WTC11 (cell line): ENCODE data around the gene ZNF81. TPM values are rescaled to one million over a fixed set of nuclear protein-coding genes. Genes with fewer than 3 reads are reported as not detected.
"Not testable (repeated sequence)": the region's sequence is repeated elsewhere in the genome, so short reads cannot be mapped to it uniquely, and the experiment has no call there.

Experiments
- ATAC-seq: fragments of 200-7000 bp; cut with Tn5 transposase; 2 replicates; pipeline ENCODE4 v1.10.0; 2021; ENCODE audit warnings: mild to moderate bottlenecking, moderate library complexity
- CTCF ChIA-PET: fragments of 300-600 bp; sonication (Branson Sonifier 250); formaldehyde crosslinking; loops from one replicate; lab custom pipeline; 2021; ENCODE audit warnings: antibody characterized with exemption; lab: Charles Lee
- POLR2A ChIA-PET: fragments of 350-600 bp; sonication (Branson Sonifier 250); formaldehyde crosslinking; loops from one replicate; lab custom pipeline; 2021; ENCODE audit warnings: antibody characterized with exemption; lab: Charles Lee
- DNase-seq: peaks from one replicate; pipeline ENCODE4 v3.0.0; 2021; ENCODE audit warnings: low spot score
- H3K27ac Mint-ChIP-seq: 2 replicates; pipeline ENCODE4 v1.8.0; 2021; ENCODE audit warnings: mixed read lengths
- H3K27me3 Mint-ChIP-seq: 2 replicates; pipeline ENCODE4 v1.8.0; 2021; ENCODE audit warnings: low read depth, mild to moderate bottlenecking, moderate library complexity, mixed read lengths
- H3K36me3 Mint-ChIP-seq: 2 replicates; pipeline ENCODE4 v1.8.0; 2021; ENCODE audit warnings: mixed read lengths
- H3K4me1 Mint-ChIP-seq: 2 replicates; pipeline ENCODE4 v1.8.0; 2022; ENCODE audit warnings: mixed read lengths
- H3K4me3 Mint-ChIP-seq: 2 replicates; pipeline ENCODE4 v1.8.0; 2021; ENCODE audit warnings: mild to moderate bottlenecking, moderate library complexity, mixed read lengths
- H3K9me3 Mint-ChIP-seq: 2 replicates; pipeline ENCODE4 v1.8.0; 2021; ENCODE audit warnings: mixed read lengths
- total RNA-seq: library from RNA; stranded (reverse); gene quantifications from 3 replicates; pipeline ENCODE4 v1.2.3, GENCODE V29; 2021

ZNF81 gene
- total RNA-seq, 1 experiment from 2014 or later: 12.0 TPM

DNA sequence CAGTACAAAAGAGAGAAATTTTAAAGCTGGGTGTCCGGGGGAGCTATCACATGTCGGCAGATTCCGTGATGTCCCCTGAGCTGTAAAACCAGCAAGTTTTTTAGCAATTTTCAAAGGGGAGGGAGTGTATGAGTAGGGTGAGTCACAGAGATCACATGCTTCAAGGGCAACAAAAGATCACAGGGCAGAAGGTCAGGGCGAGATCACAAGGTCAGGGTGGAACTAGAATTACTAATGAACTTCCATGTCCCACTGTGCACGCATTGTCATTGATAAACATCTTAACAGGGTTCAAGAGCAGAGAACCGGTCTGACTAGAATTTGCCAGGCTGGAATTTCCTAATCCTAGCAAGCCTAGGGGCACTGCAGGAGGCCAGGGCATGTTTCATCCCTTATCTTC is 125.1 kb downstream of the ZNF81 start:
- Mint-ChIP-seq H3K36me3 (peaks cover 28% of the 10 kb centered on the region), H3K9me3 (peaks cover 35% of the 10 kb centered on the region)
- H3K27me3 Mint-ChIP-seq, ATAC-seq, DNase-seq, H3K4me3 Mint-ChIP-seq, H3K4me1 Mint-ChIP-seq, POLR2A ChIA-PET, H3K27ac Mint-ChIP-seq: not testable (repeated sequence)
- CTCF ChIA-PET: interaction anchor here (0.6 kb wide), 1 partner anchor 112 kb away, joined by 4 read pairs; no protein-coding TSS in a partner anchor

DNA sequence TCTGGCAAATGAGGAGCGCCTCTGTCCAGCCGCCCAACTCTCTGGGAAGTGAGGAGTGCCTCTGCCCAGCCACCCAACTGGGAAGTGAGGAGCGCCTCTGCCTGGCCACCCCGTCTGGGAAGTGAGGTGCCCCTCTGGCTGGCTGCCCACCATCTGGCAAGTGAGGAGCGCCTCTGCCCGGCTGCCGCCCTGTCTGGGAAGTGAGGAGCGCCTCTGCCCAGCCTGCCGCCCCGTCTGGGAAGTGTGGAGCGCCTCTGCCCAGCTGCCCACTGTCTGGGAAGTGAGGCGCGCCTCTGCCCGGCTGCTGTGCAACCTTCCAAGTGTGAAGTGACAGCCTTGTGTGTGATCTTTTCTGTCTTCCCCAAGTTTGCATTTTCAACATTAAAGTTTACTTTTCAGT is 128.8 kb downstream of the ZNF81 start:
- ATAC-seq, POLR2A ChIA-PET, H3K27me3 Mint-ChIP-seq, H3K4me3 Mint-ChIP-seq, H3K27ac Mint-ChIP-seq, CTCF ChIA-PET, H3K4me1 Mint-ChIP-seq, DNase-seq: not testable (repeated sequence)
- H3K36me3 Mint-ChIP-seq: peaks cover 28% of the 10 kb centered on the region
- H3K9me3 Mint-ChIP-seq: peaks cover 53% of the 10 kb centered on the region

Other genes with a start within 250 kb of the ZNF81 start
- 7.1 to 8.3 TPM (median 7.3 TPM) in 3 replicates for gene SYN1, start 217.0 kb upstream of the ZNF81 start, total RNA-seq
- 2.0 to 3.4 TPM (median 2.8 TPM) in 3 replicates for gene CFP, start 207.0 kb upstream of the ZNF81 start, total RNA-seq
- 35.2 to 35.8 TPM (median 35.3 TPM) in 3 replicates for gene ELK1, start 186.3 kb upstream of the ZNF81 start, total RNA-seq
- gene UXT, start 177.7 kb upstream of the ZNF81 start, total RNA-seq: 68.6 to 80.5 TPM (median 79.9 TPM) in 3 replicates
- 6.2 to 8.6 TPM (median 8.1 TPM) in 3 replicates for gene ZNF182, start 167.1 kb downstream of the ZNF81 start, total RNA-seq
- not detected in 3 replicates for gene SPACA5, start 170.1 kb downstream of the ZNF81 start, total RNA-seq
- gene ZNF630, start 234.7 kb downstream of the ZNF81 start, total RNA-seq: 1.3 to 2.1 TPM (median 1.9 TPM) in 3 replicates